Muscle of leg (tissue), 9 donors: Measurements from ENCODE around the gene GRPEL1. TPM values are rescaled to one million over a fixed set of nuclear protein-coding genes. Genes with fewer than 3 reads are reported as not detected.

Source experiments
- polyA plus RNA-seq, 8 donors: library from polyadenylated mRNA; unstranded; fragments of 120-200 nt; gene quantifications; one replicate each; pipeline versions ENCODE4 v1.2.1 to v1.2.3, GENCODE V29; 2013; ENCODE audit warnings: inconsistent platforms in 1 of 8, low replicate concordance in 1 of 8; ENCODE audit not compliant: insufficient read length in 8 of 8, insufficient read depth in 1 of 8
- total RNA-seq: library from RNA; stranded (reverse); fragments of 120-200 nt; gene quantifications from one replicate; pipeline ENCODE4 v1.2.4, GENCODE V29; 2013

The GRPEL1 gene
- total and polyA plus RNA-seq, 9 donors, result 27.7 to 31.5 (median 30.0) TPM

Other genes with a start within 250 kb of the GRPEL1 start
- 45.2 TPM for gene TBC1D14, start 158.2 kb downstream of the GRPEL1 start, total RNA-seq
- gene TBC1D14, start 158.2 kb downstream of the GRPEL1 start, polyA plus RNA-seq, result 10 to 100 TPM; 31.3 to 40.3 (median 38.7) TPM
- 15.9 TPM for gene TADA2B, start 24.7 kb downstream of the GRPEL1 start, total RNA-seq
- 10 to 100 TPM; 17.0 to 26.1 (median 22.8) TPM for gene TADA2B, start 24.7 kb downstream of the GRPEL1 start, polyA plus RNA-seq
- 9.1 TPM for gene SORCS2, start 124.5 kb upstream of the GRPEL1 start, total RNA-seq
- 10 to 100 TPM in 7 of 8 donors, 1 to 10 TPM in 1; 7.4 to 24.9 (median 13.4) TPM for gene SORCS2, start 124.5 kb upstream of the GRPEL1 start, polyA plus RNA-seq